Liver (tissue), 3 donors: ENCODE measurements around the gene NEURL1.

Experiments used
- ATF3 ChIP-seq: IDR thresholded peaks from 2 replicates; pipeline ENCODE4 v1.6.1; 2016; ENCODE audit warnings: antibody characterized with exemption
- EGR1 ChIP-seq, 2 donors: IDR thresholded peaks; 2 replicates each; pipeline ENCODE4 v1.6.1; 2016 to 2018; ENCODE audit warnings: antibody characterized with exemption in 2 of 2, low read depth in 2 of 2
- GABPA ChIP-seq, 2 donors: IDR thresholded peaks in 1 of 2; conservative IDR thresholded peaks in 1 of 2; 2 replicates each; pipeline ENCODE4 v1.6.1; 2016; ENCODE audit warnings: antibody characterized with exemption in 2 of 2, mild to moderate bottlenecking in 1 of 2, moderate library complexity in 1 of 2
- HNF4G ChIP-seq: IDR thresholded peaks from 2 replicates; pipeline ENCODE4 v1.6.1; 2016; ENCODE audit warnings: antibody characterized with exemption
- NR2F2 ChIP-seq: IDR thresholded peaks from 2 replicates; pipeline ENCODE4 v1.6.1; 2016; ENCODE audit warnings: antibody characterized with exemption
- SP1 ChIP-seq: IDR thresholded peaks from 2 replicates; pipeline ENCODE4 v1.6.1; 2018; ENCODE audit warnings: antibody characterized with exemption, mild to moderate bottlenecking
- TAF1 ChIP-seq: conservative IDR thresholded peaks from 2 replicates; pipeline ENCODE4 v1.6.1; 2016; ENCODE audit warnings: antibody characterized with exemption, mild to moderate bottlenecking
- YY1 ChIP-seq: IDR thresholded peaks from 2 replicates; pipeline ENCODE4 v1.6.1; 2016; ENCODE audit warnings: antibody characterized with exemption, mild to moderate bottlenecking
- ZBTB33 ChIP-seq: IDR thresholded peaks from 2 replicates; pipeline ENCODE4 v1.6.1; 2016; ENCODE audit warnings: antibody characterized with exemption
- TF ChIP-seq, protein P1 (sequence below): fragments of 150-350 bp; IDR thresholded peaks from 2 replicates; pipeline ENCODE4 v1.5.1; 2017; ENCODE audit warnings: improper control_type of control experiment, low read depth, low read length; ENCODE audit not compliant: missing input control
- TF ChIP-seq, protein P2 (sequence below): IDR thresholded peaks from 2 replicates; pipeline ENCODE4 v1.6.1; 2016; ENCODE audit warnings: antibody characterized with exemption, mild to moderate bottlenecking
- TF ChIP-seq, protein P3 (sequence below): IDR thresholded peaks from 2 replicates; pipeline ENCODE4 v1.6.1; 2016; ENCODE audit warnings: antibody characterized with exemption
- donor health status: healthy.
- donor health status: healthy.

GRCh38 chr10:103550229-103550628 lies 56.7 kb downstream of the NEURL1 start:
- TF ChIP-seq, protein P1, sequence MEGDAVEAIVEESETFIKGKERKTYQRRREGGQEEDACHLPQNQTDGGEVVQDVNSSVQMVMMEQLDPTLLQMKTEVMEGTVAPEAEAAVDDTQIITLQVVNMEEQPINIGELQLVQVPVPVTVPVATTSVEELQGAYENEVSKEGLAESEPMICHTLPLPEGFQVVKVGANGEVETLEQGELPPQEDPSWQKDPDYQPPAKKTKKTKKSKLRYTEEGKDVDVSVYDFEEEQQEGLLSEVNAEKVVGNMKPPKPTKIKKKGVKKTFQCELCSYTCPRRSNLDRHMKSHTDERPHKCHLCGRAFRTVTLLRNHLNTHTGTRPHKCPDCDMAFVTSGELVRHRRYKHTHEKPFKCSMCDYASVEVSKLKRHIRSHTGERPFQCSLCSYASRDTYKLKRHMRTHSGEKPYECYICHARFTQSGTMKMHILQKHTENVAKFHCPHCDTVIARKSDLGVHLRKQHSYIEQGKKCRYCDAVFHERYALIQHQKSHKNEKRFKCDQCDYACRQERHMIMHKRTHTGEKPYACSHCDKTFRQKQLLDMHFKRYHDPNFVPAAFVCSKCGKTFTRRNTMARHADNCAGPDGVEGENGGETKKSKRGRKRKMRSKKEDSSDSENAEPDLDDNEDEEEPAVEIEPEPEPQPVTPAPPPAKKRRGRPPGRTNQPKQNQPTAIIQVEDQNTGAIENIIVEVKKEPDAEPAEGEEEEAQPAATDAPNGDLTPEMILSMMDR, result no peak
- TF ChIP-seq, protein P2, sequence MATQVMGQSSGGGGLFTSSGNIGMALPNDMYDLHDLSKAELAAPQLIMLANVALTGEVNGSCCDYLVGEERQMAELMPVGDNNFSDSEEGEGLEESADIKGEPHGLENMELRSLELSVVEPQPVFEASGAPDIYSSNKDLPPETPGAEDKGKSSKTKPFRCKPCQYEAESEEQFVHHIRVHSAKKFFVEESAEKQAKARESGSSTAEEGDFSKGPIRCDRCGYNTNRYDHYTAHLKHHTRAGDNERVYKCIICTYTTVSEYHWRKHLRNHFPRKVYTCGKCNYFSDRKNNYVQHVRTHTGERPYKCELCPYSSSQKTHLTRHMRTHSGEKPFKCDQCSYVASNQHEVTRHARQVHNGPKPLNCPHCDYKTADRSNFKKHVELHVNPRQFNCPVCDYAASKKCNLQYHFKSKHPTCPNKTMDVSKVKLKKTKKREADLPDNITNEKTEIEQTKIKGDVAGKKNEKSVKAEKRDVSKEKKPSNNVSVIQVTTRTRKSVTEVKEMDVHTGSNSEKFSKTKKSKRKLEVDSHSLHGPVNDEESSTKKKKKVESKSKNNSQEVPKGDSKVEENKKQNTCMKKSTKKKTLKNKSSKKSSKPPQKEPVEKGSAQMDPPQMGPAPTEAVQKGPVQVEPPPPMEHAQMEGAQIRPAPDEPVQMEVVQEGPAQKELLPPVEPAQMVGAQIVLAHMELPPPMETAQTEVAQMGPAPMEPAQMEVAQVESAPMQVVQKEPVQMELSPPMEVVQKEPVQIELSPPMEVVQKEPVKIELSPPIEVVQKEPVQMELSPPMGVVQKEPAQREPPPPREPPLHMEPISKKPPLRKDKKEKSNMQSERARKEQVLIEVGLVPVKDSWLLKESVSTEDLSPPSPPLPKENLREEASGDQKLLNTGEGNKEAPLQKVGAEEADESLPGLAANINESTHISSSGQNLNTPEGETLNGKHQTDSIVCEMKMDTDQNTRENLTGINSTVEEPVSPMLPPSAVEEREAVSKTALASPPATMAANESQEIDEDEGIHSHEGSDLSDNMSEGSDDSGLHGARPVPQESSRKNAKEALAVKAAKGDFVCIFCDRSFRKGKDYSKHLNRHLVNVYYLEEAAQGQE, result no peak
- TF ChIP-seq YY1 (no peak), GABPA (IDR thresholded peaks at IDR 0.05 in 1 of 2, conservative IDR thresholded peaks at IDR 0.05 in 1 of 2) (no peak), NR2F2 (no peak), HNF4G (no peak), ZBTB33 (no peak), EGR1 (IDR thresholded peaks at IDR 0.05; ENCODE audit: low read depth in 2 of 2) (no peak), SP1 (no peak), ATF3 (no peak), TAF1 (no peak)
- TF ChIP-seq, protein P3, sequence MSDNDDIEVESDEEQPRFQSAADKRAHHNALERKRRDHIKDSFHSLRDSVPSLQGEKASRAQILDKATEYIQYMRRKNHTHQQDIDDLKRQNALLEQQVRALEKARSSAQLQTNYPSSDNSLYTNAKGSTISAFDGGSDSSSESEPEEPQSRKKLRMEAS, result no peak
